Right lobe of liver (tissue), 6 donors: ENCODE results near the gene CCDC28A. TPM values are rescaled to one million over a fixed set of nuclear protein-coding genes. Genes with fewer than 3 reads are reported as not detected.

Experiments
- ATAC-seq, 4 donors: fragments of 200-7000 bp; cut with Tn5 transposase; one replicate each; pipeline ENCODE4 v1.9.1; 2020; ENCODE audit warnings: mild to moderate bottlenecking in 4 of 4, moderate library complexity in 4 of 4
- DNase-seq, 3 donors: peaks; one replicate each; pipeline ENCODE4 v3.0.0-alpha.2; 2020
- H3K27ac ChIP-seq, 3 donors: fragments of 200-600 bp; one replicate each; pipeline ENCODE4 v1.8.0; 2022
- H3K27me3 ChIP-seq, 2 donors: fragments of 200-600 bp; one replicate each; pipeline ENCODE4 v1.8.0; 2022
- H3K36me3 ChIP-seq, 4 donors: fragments of 200-600 bp; sonication (generic) in 1 of 4; one replicate each; pipeline versions ENCODE4 v1.5.1 to v1.8.0; 2017 to 2022; ENCODE audit warnings: control low read depth in 1 of 4
- H3K4me1 ChIP-seq, 4 donors: fragments of 200-600 bp; sonication (generic) in 1 of 4; one replicate each; pipeline versions ENCODE4 v1.5.1 to v1.8.0; 2017 to 2022; ENCODE audit warnings: control low read depth in 1 of 4
- H3K4me3 ChIP-seq, 3 donors: fragments of 200-600 bp; one replicate each; pipeline ENCODE4 v1.8.0; 2022
- H3K9me3 ChIP-seq, 4 donors: fragments of 200-600 bp; sonication (generic) in 1 of 4; one replicate each; pipeline versions ENCODE4 v1.5.1 to v1.8.0; 2017 to 2022; ENCODE audit warnings: control low read depth in 1 of 4
- POLR2A ChIP-seq: fragments of 450-650 bp; IDR thresholded peaks from one replicate; pipeline ENCODE4 v1.6.1; 2017; ENCODE audit warnings: antibody characterized with exemption, mild to moderate bottlenecking
- WGBS: methylation state at CpG from one replicate; pipeline ENCODE4 v1.1.6; 2018; ENCODE audit warnings: low coverage, low lambda C conversion rate; ENCODE audit not compliant: insufficient coverage; ENCODE audit errors: missing lambda C conversion rate; 5-methylcytosine and 5-hydroxymethylcytosine counted together
- intact Hi-C, 2 donors: fragments of 100-400 bp; cut with DNase I; formaldehyde crosslinking; loops; one replicate each; pipeline versions ENCODE4 v1.11.2 to v1.14.1; 2022
- total RNA-seq, 6 experiments: library from RNA; depleted of rRNA in 2 of 6; stranded (reverse); fragments of >200 nt in 2 of 6; fragmentation: NEBNext Ultra II Directional in 3 of 6; extraction: Animal tissue kit (Norgen Biotek cat#: 25700) in 3 of 6; gene quantifications; one replicate each; pipeline versions ENCODE4 v1.1.0 to v1.2.4, GENCODE V29; 2016 to 2023
- TF ChIP-seq, protein P1 (sequence below), 4 donors: fragments of 200-600 bp in 3 of 4; fragments of 450-650 bp in 1 of 4; IDR thresholded peaks; one replicate each; pipeline versions ENCODE4 v1.5.1 to v1.8.0; 2016 to 2022; ENCODE audit warnings: antibody characterized with exemption in 4 of 4, mild to moderate bottlenecking in 2 of 4
- donor health status: DM: no; HTN: yes; CAD: no.
- donor health status: DM: no; HTN: no; CAD: no.
- donor health status: DM: no; HTN: no; CAD: no.
- donor health status: DM: no; HTN: yes; CAD: no.
- donor health status: DM: no; HTN: yes; CAD: no.

The CCDC28A gene
- total RNA-seq, 6 experiments from 2014 or later = 14.6 to 27.1 (median 17.2) TPM

DNA sequence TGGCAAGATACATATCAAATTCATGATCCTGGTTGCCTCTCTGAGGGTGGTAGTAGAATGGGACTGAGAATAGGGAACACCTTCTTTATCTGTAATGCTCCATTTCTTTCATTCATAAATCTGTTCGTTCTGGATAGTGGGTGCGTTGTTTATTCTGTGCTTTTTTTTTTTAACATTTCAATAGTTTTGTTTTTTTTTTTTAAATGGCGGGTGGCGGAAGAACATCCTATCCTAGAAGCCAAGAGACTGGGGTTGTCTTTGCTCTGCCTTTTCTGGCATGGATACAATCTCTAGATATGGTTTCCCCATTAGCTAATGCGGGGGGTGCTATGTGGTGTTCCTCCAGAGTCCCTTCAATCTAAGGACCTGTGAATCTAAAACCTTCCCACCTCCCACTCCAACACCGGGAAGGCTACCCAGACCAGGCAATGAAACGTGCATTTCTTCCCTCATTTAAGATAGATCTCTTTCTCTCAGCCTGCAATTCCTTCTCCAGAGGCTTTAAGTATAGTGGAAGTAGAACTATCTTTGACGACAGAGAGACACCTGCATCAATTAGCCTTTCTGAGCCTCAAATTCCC lies 883 bp upstream of the CCDC28A start:
- DNase-seq = no peak
- peak overlapping the region in 2 of 3 donors; percentile 94 to 98 for H3K27ac ChIP-seq

DNA sequence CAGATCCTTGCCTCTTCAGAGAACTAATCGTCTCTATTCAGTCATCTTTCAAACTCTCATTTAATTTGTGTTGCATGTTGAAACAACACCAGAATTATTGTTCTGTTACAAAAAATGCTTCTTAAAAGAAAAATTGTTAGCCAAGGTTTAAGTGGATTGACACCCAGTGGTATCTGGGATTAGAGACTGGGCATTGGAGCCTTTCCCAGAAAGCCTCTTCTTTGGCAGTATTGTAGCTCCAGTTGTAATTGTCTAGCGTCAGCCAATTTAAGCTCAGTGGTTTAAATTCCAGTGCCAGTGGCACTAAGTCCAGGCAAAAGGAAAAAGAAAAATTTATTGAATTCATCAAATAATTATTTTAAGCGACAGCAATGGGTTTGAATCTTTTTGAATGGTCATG lies 801 bp downstream of the CCDC28A start:
- Histone ChIP-seq H3K4me1 (peaks cover 0 to 19% (median 2%) of the 10 kb centered on the region in 4 donors), H3K36me3 (peaks cover 0 to 17% (median 0%) of the 10 kb centered on the region in 4 donors), H3K4me3 (peak overlapping the region; percentile 68 to 87 (median 75)), H3K27me3 (no peaks in the 10 kb centered on the region), H3K27ac (peak overlapping the region in 1 of 3 donors; percentile 98), H3K9me3 (no peaks in the 10 kb centered on the region)
- no peak for TF ChIP-seq POLR2A
- TF ChIP-seq, protein P1, sequence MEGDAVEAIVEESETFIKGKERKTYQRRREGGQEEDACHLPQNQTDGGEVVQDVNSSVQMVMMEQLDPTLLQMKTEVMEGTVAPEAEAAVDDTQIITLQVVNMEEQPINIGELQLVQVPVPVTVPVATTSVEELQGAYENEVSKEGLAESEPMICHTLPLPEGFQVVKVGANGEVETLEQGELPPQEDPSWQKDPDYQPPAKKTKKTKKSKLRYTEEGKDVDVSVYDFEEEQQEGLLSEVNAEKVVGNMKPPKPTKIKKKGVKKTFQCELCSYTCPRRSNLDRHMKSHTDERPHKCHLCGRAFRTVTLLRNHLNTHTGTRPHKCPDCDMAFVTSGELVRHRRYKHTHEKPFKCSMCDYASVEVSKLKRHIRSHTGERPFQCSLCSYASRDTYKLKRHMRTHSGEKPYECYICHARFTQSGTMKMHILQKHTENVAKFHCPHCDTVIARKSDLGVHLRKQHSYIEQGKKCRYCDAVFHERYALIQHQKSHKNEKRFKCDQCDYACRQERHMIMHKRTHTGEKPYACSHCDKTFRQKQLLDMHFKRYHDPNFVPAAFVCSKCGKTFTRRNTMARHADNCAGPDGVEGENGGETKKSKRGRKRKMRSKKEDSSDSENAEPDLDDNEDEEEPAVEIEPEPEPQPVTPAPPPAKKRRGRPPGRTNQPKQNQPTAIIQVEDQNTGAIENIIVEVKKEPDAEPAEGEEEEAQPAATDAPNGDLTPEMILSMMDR (IDR thresholded peaks at IDR 0.05) = no peak
- peak in 3 of 4 donors; percentile 18 to 47 (median 22) for ATAC-seq
- WGBS = 12% methylated on average over 3 of the region's 3 CpGs
- intact Hi-C loops = no loop called here
- DNase-seq = peak in 1 of 3 donors; percentile 60

More for the DNA sequence above, 883 bp upstream of the CCDC28A start:
- Histone ChIP-seq H3K4me3 (peak overlapping the region; percentile 68 to 87 (median 75)), H3K9me3 (no peaks in the 10 kb centered on the region), H3K36me3 (peaks cover 0 to 14% (median 0%) of the 10 kb centered on the region in 4 donors), H3K4me1 (peaks cover 0 to 19% (median 2%) of the 10 kb centered on the region in 4 donors), H3K27me3 (no peaks in the 10 kb centered on the region)
- no peak for ATAC-seq
- 15% methylated on average over 8 of the region's 8 CpGs for WGBS
- intact Hi-C loops = no loop called here
- TF ChIP-seq POLR2A = no peak
- TF ChIP-seq, protein P1 (IDR thresholded peaks at IDR 0.05) = no peak

DNA sequence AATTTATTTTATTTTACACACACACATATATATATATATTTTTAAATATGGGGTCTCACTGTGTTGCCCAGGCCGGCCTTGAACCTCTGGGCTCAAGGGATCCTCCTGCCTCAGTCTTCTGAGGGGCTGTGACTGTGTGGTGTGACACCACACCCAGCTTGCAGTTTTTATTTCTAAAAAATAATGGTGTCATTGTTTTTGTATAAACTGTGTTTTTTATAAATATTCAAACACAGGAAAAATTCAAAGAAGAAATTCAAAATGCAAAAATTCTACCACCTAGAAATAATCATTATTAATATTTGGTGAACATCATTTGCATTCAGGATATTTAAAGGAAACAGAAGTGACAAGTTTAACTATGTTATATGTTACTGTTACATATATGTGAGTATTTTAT lies 3.1 kb downstream of the CCDC28A start:
- TF ChIP-seq, protein P1 (IDR thresholded peaks at IDR 0.05) = no peak
- TF ChIP-seq POLR2A = no peak
- WGBS = 93% methylated on average over 1 of the region's 1 CpG
- Histone ChIP-seq H3K4me3 (no peak overlapping the region), H3K36me3 (peaks cover 0 to 18% (median 5%) of the 10 kb centered on the region in 4 donors), H3K27ac (no peak overlapping the region), H3K9me3 (no peaks in the 10 kb centered on the region), H3K4me1 (peaks cover 0 to 19% (median 2%) of the 10 kb centered on the region in 4 donors), H3K27me3 (no peaks in the 10 kb centered on the region)
- ATAC-seq = no peak
- no peak for DNase-seq
- intact Hi-C loops = no loop called here

DNA sequence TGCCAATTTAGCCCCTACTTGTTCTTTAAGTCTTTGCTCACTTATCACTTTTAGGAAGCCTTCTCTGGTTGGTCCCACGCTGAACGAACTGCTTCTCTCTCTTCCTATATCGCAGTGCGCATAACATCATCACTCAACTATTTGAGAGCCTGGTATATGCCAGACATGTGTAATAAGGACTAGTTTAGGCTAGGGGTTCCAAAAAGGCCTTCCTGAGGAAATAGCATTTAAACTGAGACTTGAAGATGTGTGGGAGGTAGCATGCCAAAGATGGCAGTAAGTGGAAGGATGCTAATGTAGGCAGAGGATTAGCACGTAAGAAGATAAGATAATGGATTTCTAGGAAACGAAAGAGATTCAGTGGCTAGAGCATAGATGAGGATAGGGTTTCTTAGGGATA lies 4.8 kb downstream of the CCDC28A start:
- no peaks in the 10 kb centered on the region for H3K27me3 ChIP-seq
- peaks cover 0 to 33% (median 7%) of the 10 kb centered on the region in 4 donors for H3K36me3 ChIP-seq
- WGBS = 89% methylated on average over 6 of the region's 6 CpGs
- no peak overlapping the region for H3K27ac ChIP-seq
- no peak overlapping the region for H3K4me3 ChIP-seq
- no peak for TF ChIP-seq POLR2A
- TF ChIP-seq, protein P1 (IDR thresholded peaks at IDR 0.05) = no peak
- no peak for ATAC-seq
- intact Hi-C loops = no loop called here
- no peak for DNase-seq
- peaks cover 0 to 12% (median 0%) of the 10 kb centered on the region in 4 donors for H3K4me1 ChIP-seq
- no peaks in the 10 kb centered on the region for H3K9me3 ChIP-seq
